GM23248 (cell line): ENCODE measurements around the gene ZBTB20. TPM values are rescaled to one million over a fixed set of nuclear protein-coding genes. Genes with fewer than 3 reads are reported as not detected.

Source experiments
- DNase-seq: peaks from one replicate; pipeline ENCODE4 v3.0.0-alpha.2; 2015
- H2AFZ ChIP-seq: fragments of 200-600 bp; sonication (generic); 2 replicates; pipeline ENCODE4 v1.6.1; 2016; ENCODE audit warnings: antibody characterized with exemption
- H3F3A ChIP-seq: fragments of 200-600 bp; sonication (generic); 2 replicates; pipeline ENCODE4 v1.6.1; 2016; ENCODE audit warnings: mild to moderate bottlenecking, antibody characterized with exemption, mixed run types; ENCODE audit not compliant: insufficient read depth
- H3K27ac ChIP-seq: fragments of 200-600 bp; sonication (generic); 2 replicates; pipeline ENCODE4 v1.5.1; 2016; ENCODE audit warnings: mild to moderate bottlenecking
- H3K27me3 ChIP-seq: fragments of 200-600 bp; sonication (generic); replicated peaks from 2 replicates; pipeline ENCODE4 v1.6.1; 2016; ENCODE audit warnings: mild to moderate bottlenecking; ENCODE audit not compliant: insufficient read depth
- H3K36me3 ChIP-seq: fragments of 200-600 bp; sonication (generic); 2 replicates; pipeline ENCODE4 v1.6.1; 2016; ENCODE audit warnings: low read depth, mild to moderate bottlenecking
- H3K4me1 ChIP-seq: fragments of 200-600 bp; sonication (generic); 2 replicates; pipeline ENCODE4 v1.6.1; 2016; ENCODE audit warnings: mild to moderate bottlenecking; ENCODE audit not compliant: insufficient read depth
- H3K4me2 ChIP-seq: fragments of 200-600 bp; sonication (generic); one replicate; pipeline ENCODE4 v1.6.1; 2016; ENCODE audit warnings: mild to moderate bottlenecking; ENCODE audit not compliant: unreplicated experiment
- H3K4me3 ChIP-seq: fragments of 200-600 bp; sonication (generic); 2 replicates; pipeline ENCODE4 v1.5.1; 2016; ENCODE audit warnings: mild to moderate bottlenecking
- H3K79me2 ChIP-seq: fragments of 200-600 bp; sonication (generic); 2 replicates; pipeline ENCODE4 v1.6.1; 2016; ENCODE audit warnings: mild to moderate bottlenecking; ENCODE audit not compliant: insufficient read depth
- H3K9ac ChIP-seq: fragments of 200-600 bp; sonication (generic); 2 replicates; pipeline ENCODE4 v1.6.1; 2016; ENCODE audit warnings: mild to moderate bottlenecking
- H3K9me2 ChIP-seq: fragments of 200-600 bp; sonication (generic); 2 replicates; pipeline ENCODE4 v1.6.1; 2016; ENCODE audit warnings: mixed run types, mild to moderate bottlenecking, moderate library complexity; ENCODE audit not compliant: insufficient read depth
- H3K9me3 ChIP-seq: fragments of 200-600 bp; sonication (generic); one replicate; pipeline ENCODE4 v1.6.1; 2017; ENCODE audit warnings: low read depth
- H4K20me1 ChIP-seq: fragments of 200-600 bp; sonication (generic); 2 replicates; pipeline ENCODE4 v1.6.0; 2016; ENCODE audit not compliant: insufficient read depth
- EZH2 ChIP-seq: fragments of 200-600 bp; sonication (generic); IDR thresholded peaks from 2 replicates; pipeline ENCODE4 v1.6.1; 2018; ENCODE audit warnings: antibody characterized with exemption, mild to moderate bottlenecking; ENCODE audit not compliant: insufficient read depth, poor library complexity, severe bottlenecking
- EZH2phosphoT487 ChIP-seq: fragments of 200-600 bp; sonication (generic); IDR thresholded peaks from 2 replicates; pipeline ENCODE4 v1.6.1; 2018; ENCODE audit warnings: antibody characterized with exemption, moderate library complexity, mild to moderate bottlenecking, low read depth; ENCODE audit not compliant: insufficient read depth
- WGBS, 2 experiments: methylation state at CpG; one replicate each; pipeline ENCODE4 v1.1.6; 2015 to 2017; ENCODE audit warnings: low lambda C conversion rate in 2 of 2, low coverage in 1 of 2; ENCODE audit errors: missing lambda C conversion rate in 2 of 2; 5-methylcytosine and 5-hydroxymethylcytosine counted together
- in situ Hi-C: fragments of 300-500 bp; cut with MboI; formaldehyde crosslinking; loops from 2 replicates; pipeline ENCODE4 v1.15.0; 2020
- polyA plus RNA-seq: library from polyadenylated mRNA; unstranded; fragments of >200 nt; fragmentation: Nextera tagmentation; extraction: Ambion mirVana; gene quantifications from 2 replicates; pipeline ENCODE4 v1.2.1, GENCODE V29; 2016
- total RNA-seq: library from RNA; depleted of rRNA; stranded (reverse); fragments of >200 nt; shearing (Covaris generic); gene quantifications from 2 replicates; pipeline ENCODE4 v1.2.3, GENCODE V29; 2014

The ZBTB20 gene
- total and polyA plus RNA-seq, 2 experiments from 2014 or later: 9.2 to 12.2 TPM

GRCh38 chr3:114323546-114324254 lies 823.4 kb downstream of the ZBTB20 start:
- in situ Hi-C loops: no loop called here
- TF ChIP-seq EZH2phosphoT487 (no peak), EZH2 (no peak)

GRCh38 chr3:114320246-114320645 lies 826.8 kb downstream of the ZBTB20 start:
- H3F3A ChIP-seq: no peaks in the 10 kb centered on the region
- no peak overlapping the region for H3K27ac ChIP-seq
- no peak overlapping the region for H3K4me2 ChIP-seq
- H3K36me3 ChIP-seq: no peaks in the 10 kb centered on the region
- no peak overlapping the region for H3K4me3 ChIP-seq
- no peak overlapping the region for H3K9ac ChIP-seq
- in situ Hi-C loops: no loop called here
- 0 to 6% methylated on average over 1 of the region's 1 CpG for WGBS, 2 experiments
- peak; percentile 21 for DNase-seq
- H3K9me3 ChIP-seq: no peaks in the 10 kb centered on the region
- no peaks in the 10 kb centered on the region for H3K79me2 ChIP-seq
- H3K27me3 ChIP-seq: no peaks in the 10 kb centered on the region
- no peaks in the 10 kb centered on the region for H3K9me2 ChIP-seq
- TF ChIP-seq EZH2: no peak
- no peak for TF ChIP-seq EZH2phosphoT487
- H4K20me1 ChIP-seq: no peaks in the 10 kb centered on the region
- H3K4me1 ChIP-seq: no peaks in the 10 kb centered on the region
- H2AFZ ChIP-seq: no peak overlapping the region

More at GRCh38 chr3:114323546-114324254, 823.4 kb downstream of the ZBTB20 start:
- 96% methylated on average over 3 of the region's 3 CpGs for WGBS, 2 experiments
- no peak for DNase-seq
- H2AFZ ChIP-seq: no peak overlapping the region
- H3K4me3 ChIP-seq: no peak overlapping the region
- H3K9ac ChIP-seq: no peak overlapping the region
- no peaks in the 10 kb centered on the region for H4K20me1 ChIP-seq
- H3K4me2 ChIP-seq: no peak overlapping the region
- H3F3A ChIP-seq: no peaks in the 10 kb centered on the region
- H3K27ac ChIP-seq: no peak overlapping the region
- no peaks in the 10 kb centered on the region for H3K9me3 ChIP-seq
- H3K36me3 ChIP-seq: no peaks in the 10 kb centered on the region
- no peaks in the 10 kb centered on the region for H3K9me2 ChIP-seq
- no peaks in the 10 kb centered on the region for H3K27me3 ChIP-seq
- no peaks in the 10 kb centered on the region for H3K4me1 ChIP-seq
- no peaks in the 10 kb centered on the region for H3K79me2 ChIP-seq

GRCh38 chr3:114319453-114319852 lies 827.6 kb downstream of the ZBTB20 start:
- peak; percentile 38 for DNase-seq
- Histone ChIP-seq H3K27me3 (no peaks in the 10 kb centered on the region), H3K9me2 (no peaks in the 10 kb centered on the region), H3K4me3 (no peak overlapping the region), H3K9ac (no peak overlapping the region), H3K79me2 (no peaks in the 10 kb centered on the region), H3K9me3 (no peaks in the 10 kb centered on the region), H3K27ac (no peak overlapping the region), H3K4me2 (no peak overlapping the region), H3K4me1 (no peaks in the 10 kb centered on the region), H4K20me1 (no peaks in the 10 kb centered on the region), H2AFZ (no peak overlapping the region), H3K36me3 (no peaks in the 10 kb centered on the region), H3F3A (no peaks in the 10 kb centered on the region)
- TF ChIP-seq EZH2phosphoT487: no peak
- no peak for TF ChIP-seq EZH2
- WGBS, 2 experiments: 64 to 74% methylated on average over 4 of the region's 4 CpGs
- in situ Hi-C loops: no loop called here

GRCh38 chr3:114318295-114318694 lies 828.8 kb downstream of the ZBTB20 start:
- H3K9me3 ChIP-seq: no peaks in the 10 kb centered on the region

More at GRCh38 chr3:114318295-114318694, 828.8 kb downstream of the ZBTB20 start:
- Histone ChIP-seq H4K20me1 (no peaks in the 10 kb centered on the region), H3K4me2 (no peak overlapping the region), H3K27ac (no peak overlapping the region), H2AFZ (no peak overlapping the region), H3K9me2 (no peaks in the 10 kb centered on the region), H3K27me3 (no peaks in the 10 kb centered on the region), H3K4me3 (no peak overlapping the region), H3K36me3 (no peaks in the 10 kb centered on the region), H3K9ac (no peak overlapping the region), H3F3A (no peaks in the 10 kb centered on the region), H3K79me2 (no peaks in the 10 kb centered on the region), H3K4me1 (no peaks in the 10 kb centered on the region)
- no peak for DNase-seq
- WGBS, 2 experiments: 79 to 80% methylated on average over 5 of the region's 5 CpGs
- TF ChIP-seq EZH2phosphoT487 (no peak), EZH2 (no peak)
- in situ Hi-C loops: no loop called here
